BLaER1 treated with 17β-estradiol and CSF1 and Interleukin-3, amounts not matched to agents 10 nM and 100 nM (cell line): ENCODE measurements around the gene OBSCN.
A peak's percentile ranks its signal among the peaks of the same experiment; 100 is the strongest.

Experiments
- H3K27ac ChIP-seq, 11 experiments: shearing (Covaris generic); formaldehyde crosslinking; 2 replicates each; pipeline ENCODE4 v1.8.1; 2022
- H3K27me3 ChIP-seq, 11 experiments: shearing (Covaris generic); formaldehyde crosslinking; 2 replicates each; pipeline ENCODE4 v1.8.1; 2022
- H3K36me3 ChIP-seq, 11 experiments: shearing (Covaris generic); formaldehyde crosslinking; 2 replicates each; pipeline ENCODE4 v1.8.1; 2022
- H3K4me1 ChIP-seq, 10 experiments: shearing (Covaris generic); formaldehyde crosslinking; 2 replicates each; pipeline ENCODE4 v1.8.1; 2022
- H3K4me2 ChIP-seq, 11 experiments: shearing (Covaris generic); formaldehyde crosslinking; 2 replicates each; pipeline ENCODE4 v1.8.1; 2022
- H3K4me3 ChIP-seq, 10 experiments: shearing (Covaris generic); formaldehyde crosslinking; 2 replicates each; pipeline ENCODE4 v1.8.1; 2022
- H3K9ac ChIP-seq, 11 experiments: shearing (Covaris generic); formaldehyde crosslinking; 2 replicates each; pipeline ENCODE4 v1.8.1; 2022
- H3K9me3 ChIP-seq, 11 experiments: shearing (Covaris generic); formaldehyde crosslinking; replicated peaks in 1 of 11; 2 replicates each; pipeline ENCODE4 v1.8.1; 2022
- H4K20me1 ChIP-seq, 11 experiments: shearing (Covaris generic); formaldehyde crosslinking; 2 replicates each; pipeline ENCODE4 v1.8.1; 2022
- Cebpa-rat ChIP-seq, 11 experiments: shearing (Covaris generic); IDR thresholded peaks; 2 replicates each; pipeline ENCODE4 v1.8.1; 2022

The OBSCN gene

GRCh38 chr1:228424685-228425660, 217.1 kb downstream of the OBSCN start:
- H3K9ac ChIP-seq = no peak overlapping the region
- H3K9me3 ChIP-seq = peaks cover 7 to 16% (median 11%) of the 10 kb centered on the region in 11 experiments; a peak in 20 of 22 replicates
- no peaks in the 10 kb centered on the region for H3K4me1 ChIP-seq
- no peaks in the 10 kb centered on the region for H3K27me3 ChIP-seq
- no peak overlapping the region for H3K27ac ChIP-seq
- no peaks in the 10 kb centered on the region for H4K20me1 ChIP-seq
- peaks cover 0 to 10% (median 0%) of the 10 kb centered on the region in 11 experiments; a peak in 6 of 22 replicates for H3K36me3 ChIP-seq
- H3K4me2 ChIP-seq = no peak overlapping the region
- H3K4me3 ChIP-seq = no peak overlapping the region
- peak in 10 of 11 experiments; percentile 18 to 84 (median 60); a peak in 11 of 22 replicates for TF ChIP-seq Cebpa-rat (IDR thresholded peaks at IDR 0.05)

GRCh38 chr1:228426518-228427175, 218.8 kb downstream of the OBSCN start:
- no peaks in the 10 kb centered on the region for H3K27me3 ChIP-seq

GRCh38 chr1:228428412-228428811, 220.6 kb downstream of the OBSCN start:
- Histone ChIP-seq H3K9me3 (peaks cover 7 to 16% (median 11%) of the 10 kb centered on the region in 11 experiments; a peak in 20 of 22 replicates), H3K4me2 (no peak overlapping the region), H3K27ac (no peak overlapping the region), H3K9ac (no peak overlapping the region), H3K4me3 (no peak overlapping the region), H3K36me3 (peaks cover 0 to 10% (median 0%) of the 10 kb centered on the region in 11 experiments; a peak in 6 of 22 replicates), H4K20me1 (no peaks in the 10 kb centered on the region), H3K4me1 (no peaks in the 10 kb centered on the region), H3K27me3 (no peaks in the 10 kb centered on the region)
- TF ChIP-seq Cebpa-rat (IDR thresholded peaks at IDR 0.05) = no peak

More at GRCh38 chr1:228426518-228427175, 218.8 kb downstream of the OBSCN start:
- no peaks in the 10 kb centered on the region for H4K20me1 ChIP-seq
- H3K9me3 ChIP-seq = peaks cover 7 to 16% (median 11%) of the 10 kb centered on the region in 11 experiments; a peak in 20 of 22 replicates
- H3K4me2 ChIP-seq = no peak overlapping the region
- TF ChIP-seq Cebpa-rat (IDR thresholded peaks at IDR 0.05) = no peak
- no peak overlapping the region for H3K4me3 ChIP-seq
- no peak overlapping the region for H3K27ac ChIP-seq
- no peak overlapping the region for H3K9ac ChIP-seq
- peaks cover 0 to 10% (median 0%) of the 10 kb centered on the region in 11 experiments; a peak in 6 of 22 replicates for H3K36me3 ChIP-seq
- H3K4me1 ChIP-seq = no peaks in the 10 kb centered on the region
